LoVo (cell line): Measurements from ENCODE around the gene CDK17.
"Not testable (repeated sequence)": the region's sequence is repeated elsewhere in the genome, so short reads cannot be mapped to it uniquely, and the experiment has no call there.

ENCODE experiments used
- DNase-seq: peaks from one replicate; pipeline ENCODE4 v3.0.0-alpha.2; 2016; ENCODE audit warnings: low spot score

CDK17 gene

GRCh38 chr12:96387981-96388380, 12.3 kb downstream of the CDK17 start:
- no peak for DNase-seq

- no peak for DNase-seq
Measured at GRCh38 chr12:96386794-96387193, 13.4 kb downstream of the CDK17 start.

- no peak for DNase-seq
Measured at GRCh38 chr12:96383991-96384390, 16.2 kb downstream of the CDK17 start.

- DNase-seq, result no peak
Measured at GRCh38 chr12:96383371-96383770, 16.9 kb downstream of the CDK17 start.

GRCh38 chr12:96379743-96380142, 20.5 kb downstream of the CDK17 start:
- not testable (repeated sequence) for DNase-seq

- DNase-seq, result no peak
Measured at GRCh38 chr12:96378319-96378718, 21.9 kb downstream of the CDK17 start.

GRCh38 chr12:96376865-96377264, 23.4 kb downstream of the CDK17 start:
- DNase-seq, result no peak

- DNase-seq, result no peak
Measured at GRCh38 chr12:96375841-96376604, 24.2 kb downstream of the CDK17 start.

- no peak for DNase-seq
Measured at GRCh38 chr12:96375170-96375569, 25.1 kb downstream of the CDK17 start.

- no peak for DNase-seq
Measured at GRCh38 chr12:96371790-96372699, 28.2 kb downstream of the CDK17 start.

- no peak for DNase-seq
Measured at GRCh38 chr12:96371138-96371789, 29.0 kb downstream of the CDK17 start.

- no peak for DNase-seq
Measured at GRCh38 chr12:96368687-96369086, 31.6 kb downstream of the CDK17 start.

- DNase-seq, result no peak
Measured at GRCh38 chr12:96368233-96368632, 32.0 kb downstream of the CDK17 start.

GRCh38 chr12:96366381-96366654, 33.9 kb downstream of the CDK17 start:
- no peak for DNase-seq

- DNase-seq, result no peak
Measured at GRCh38 chr12:96365604-96366380, 34.4 kb downstream of the CDK17 start.

- no peak for DNase-seq
Measured at GRCh38 chr12:96364092-96364700, 36.0 kb downstream of the CDK17 start.

GRCh38 chr12:96361074-96361473, 39.2 kb downstream of the CDK17 start:
- DNase-seq, result no peak

- DNase-seq, result no peak
Measured at GRCh38 chr12:96360550-96360949, 39.7 kb downstream of the CDK17 start.

- DNase-seq, result no peak
Measured at GRCh38 chr12:96359328-96359727, 40.9 kb downstream of the CDK17 start.

- no peak for DNase-seq
Measured at GRCh38 chr12:96356831-96357230, 43.4 kb downstream of the CDK17 start.

- DNase-seq, result no peak
Measured at GRCh38 chr12:96354844-96355534, 45.2 kb downstream of the CDK17 start.
